DMS153 treated with DMSO at 0.1 percent for 48 hours (cell line): ENCODE results near the gene MSI2.

Experiments
- DNase-seq: peaks from one replicate; lab custom pipeline; 2025; ENCODE audit not compliant: unreplicated experiment; lab: John Stamatoyannopoulos, UW

Gene MSI2

DNA sequence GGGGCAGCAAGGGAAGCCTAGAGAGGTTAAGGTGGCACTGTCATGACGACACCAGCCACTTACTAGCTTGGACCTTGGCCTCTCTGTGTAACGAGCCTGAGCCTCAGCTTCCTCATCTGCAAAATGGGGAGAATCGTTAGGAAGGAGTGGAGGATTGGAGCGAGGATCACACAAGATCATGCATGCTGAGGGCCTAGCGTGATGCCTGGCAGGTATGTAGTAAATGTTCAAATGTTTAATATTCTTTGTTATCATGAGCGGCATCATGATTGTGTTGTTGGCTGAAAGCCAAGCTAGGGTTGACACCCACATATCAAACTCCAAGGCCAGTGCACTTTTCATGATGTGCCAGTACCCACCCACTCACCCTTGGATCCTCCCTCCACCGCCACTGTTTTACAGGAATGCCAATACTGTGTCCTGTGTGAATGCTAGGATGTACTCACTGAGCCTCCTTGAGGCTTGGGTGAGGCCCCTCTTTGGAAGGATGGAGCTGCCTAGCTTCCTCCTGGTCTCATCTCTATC, 192.5 kb downstream of the MSI2 start:
- no peak for DNase-seq

GRCh38 chr17:57451191-57451590, 194.9 kb downstream of the MSI2 start:
- no peak for DNase-seq

DNA sequence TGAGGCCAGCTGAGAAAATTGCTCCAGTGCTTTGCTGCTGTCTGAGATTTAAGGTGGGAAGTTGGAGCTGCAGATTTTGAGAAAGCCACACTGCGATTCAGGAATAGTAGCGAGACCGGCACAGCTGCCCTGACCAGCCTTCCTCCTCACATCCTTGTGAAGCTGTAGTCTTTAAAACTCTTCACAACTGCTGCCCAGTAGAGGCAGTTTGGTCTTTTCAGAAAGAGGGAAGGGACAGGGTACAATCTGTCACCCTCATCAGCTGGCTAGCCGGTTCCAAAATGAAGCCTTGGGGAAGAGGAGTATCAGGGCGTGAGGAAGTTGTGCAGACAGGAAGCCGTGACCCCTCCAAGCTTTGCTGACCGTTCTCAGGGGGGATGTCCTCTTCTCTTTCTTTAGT, 195.3 kb downstream of the MSI2 start:
- no peak for DNase-seq

DNA sequence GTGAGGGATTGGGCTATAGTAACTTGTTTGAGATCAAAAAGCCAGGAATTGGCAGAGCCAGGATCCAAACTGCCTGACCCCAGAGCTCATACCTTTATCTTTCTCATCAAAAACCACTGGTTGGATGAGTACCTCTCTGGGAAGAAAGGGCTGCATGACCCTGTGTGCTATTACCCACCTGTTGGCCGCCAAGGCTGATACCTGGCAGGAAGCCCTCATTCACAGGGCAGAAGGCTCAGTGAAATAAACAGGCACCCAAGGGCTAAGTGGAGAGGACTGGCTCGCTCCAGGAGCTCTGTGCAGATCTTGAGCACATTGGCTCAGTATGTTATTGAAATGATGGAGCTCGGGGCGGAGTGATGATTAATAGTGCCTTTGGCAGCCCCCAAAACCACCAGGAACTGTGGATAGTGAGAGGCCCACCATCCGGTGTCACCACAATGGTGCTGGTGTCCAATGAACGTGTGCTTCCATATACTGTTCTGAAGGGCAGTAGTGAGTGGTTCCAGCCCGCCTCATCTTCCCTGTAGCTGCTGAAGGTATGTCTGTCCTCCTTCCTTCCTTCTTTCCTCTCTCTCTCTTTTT, 197.6 kb downstream of the MSI2 start:
- DNase-seq: no peak

- no peak for DNase-seq
Measured at GRCh38 chr17:57454729-57455062, 198.4 kb downstream of the MSI2 start.

DNA sequence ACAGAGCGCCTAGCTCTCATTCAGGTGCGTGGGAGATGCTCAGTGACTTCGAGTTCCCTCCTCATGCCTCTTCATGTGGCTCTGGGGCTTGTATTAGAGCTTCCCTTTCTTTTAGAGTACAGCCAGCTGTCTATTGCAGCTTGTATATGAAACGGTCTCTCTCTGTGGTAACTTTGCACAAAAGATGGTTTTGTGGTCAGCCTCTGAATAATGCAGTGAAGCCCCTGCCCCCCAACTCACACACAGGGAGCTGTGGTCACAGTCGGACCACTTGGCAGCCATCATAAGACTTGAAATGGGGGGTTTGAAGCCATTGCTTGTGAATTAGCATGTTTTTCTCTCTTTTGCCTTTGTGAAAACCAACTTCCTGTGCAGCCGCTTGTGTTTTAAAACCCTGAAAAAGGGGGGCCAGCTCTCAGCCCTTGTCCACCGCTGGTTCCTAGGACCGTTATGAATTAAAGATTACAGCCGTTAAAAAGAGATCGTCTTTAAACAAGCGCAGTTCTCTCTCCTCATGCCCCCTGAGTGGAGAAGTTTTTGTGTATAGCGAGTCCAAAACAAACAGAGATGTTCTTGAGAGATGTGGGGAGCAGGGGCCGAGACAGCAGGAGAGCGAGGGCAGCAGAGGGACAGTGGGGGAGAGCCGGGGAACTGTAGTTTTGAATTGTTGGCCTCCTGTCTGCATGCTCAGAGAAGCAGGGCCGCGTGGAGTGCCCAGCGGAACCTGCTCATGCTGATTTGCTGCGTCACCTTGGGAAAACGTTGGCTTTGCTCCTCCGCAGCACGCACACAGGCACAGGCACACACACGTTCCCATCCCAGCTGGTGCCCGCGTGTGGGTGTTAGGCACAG, 199.0 kb downstream of the MSI2 start:
- DNase-seq: no peak

DNA sequence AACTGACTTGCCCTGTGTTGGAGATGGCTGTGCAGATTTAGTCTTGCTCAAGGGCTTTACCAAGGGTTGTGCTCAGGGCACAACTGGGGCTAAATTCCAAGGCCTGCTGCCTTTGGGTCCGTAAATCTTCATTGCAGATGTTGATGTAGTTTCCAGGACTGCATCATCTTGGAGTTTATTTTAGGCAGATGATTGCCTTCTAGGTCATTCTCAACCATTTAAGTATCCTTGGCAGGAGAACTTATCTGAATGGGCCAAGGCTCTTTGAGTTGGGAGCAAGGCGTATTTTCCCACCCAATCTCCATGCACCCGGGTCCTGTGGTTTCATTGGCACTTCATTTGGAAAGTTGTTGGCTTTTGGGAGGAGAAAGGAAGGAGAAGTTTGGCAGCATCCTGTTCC, 200.3 kb downstream of the MSI2 start:
- no peak for DNase-seq

DNA sequence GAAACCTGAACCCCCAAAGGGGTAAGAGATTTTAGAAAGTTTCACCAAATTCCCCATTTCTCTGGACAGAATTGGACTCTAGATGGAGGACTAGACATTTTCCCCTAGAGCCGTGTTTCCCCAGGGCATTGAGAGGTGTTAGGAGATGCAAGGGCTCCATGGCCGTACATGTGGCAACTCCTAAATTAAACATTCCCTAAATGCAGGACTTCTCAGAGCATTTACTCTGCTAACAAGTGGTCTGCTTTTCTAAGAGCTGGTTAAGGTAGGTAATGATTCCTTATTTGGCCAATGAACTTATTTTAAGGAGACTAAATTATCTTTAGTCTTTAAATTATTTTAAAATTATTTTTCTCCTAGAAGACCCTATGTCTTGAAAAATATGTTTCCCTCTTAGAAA, 200.9 kb downstream of the MSI2 start:
- no peak for DNase-seq

DNA sequence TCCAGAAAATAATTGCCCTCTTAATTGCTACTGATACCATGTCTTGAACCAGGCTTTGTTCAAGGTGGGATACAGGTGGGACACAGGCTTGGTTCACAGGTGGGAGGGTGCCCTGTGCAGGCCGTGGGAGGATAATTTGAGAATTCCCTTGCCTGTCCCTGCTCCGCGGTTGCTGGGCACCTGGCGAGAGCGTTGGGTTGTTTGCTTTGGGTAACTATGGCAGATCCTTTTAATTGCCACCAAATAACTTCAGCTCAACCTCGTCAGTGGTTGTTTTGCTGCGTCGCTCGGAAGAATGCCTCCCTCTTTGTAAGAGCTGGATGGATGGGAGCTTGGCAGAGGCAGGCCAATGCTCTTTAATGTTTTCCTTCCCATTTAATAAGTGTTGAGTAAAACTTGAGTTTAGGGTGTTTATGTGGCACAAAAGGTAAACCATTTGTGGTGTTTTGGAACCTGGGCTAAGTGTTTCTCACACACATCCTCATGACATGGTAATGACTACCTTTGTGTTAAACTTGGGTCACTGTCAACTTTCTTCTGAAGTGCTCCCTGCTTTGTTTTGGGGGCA, 202.5 kb downstream of the MSI2 start:
- peak; percentile 47 for DNase-seq

DNA sequence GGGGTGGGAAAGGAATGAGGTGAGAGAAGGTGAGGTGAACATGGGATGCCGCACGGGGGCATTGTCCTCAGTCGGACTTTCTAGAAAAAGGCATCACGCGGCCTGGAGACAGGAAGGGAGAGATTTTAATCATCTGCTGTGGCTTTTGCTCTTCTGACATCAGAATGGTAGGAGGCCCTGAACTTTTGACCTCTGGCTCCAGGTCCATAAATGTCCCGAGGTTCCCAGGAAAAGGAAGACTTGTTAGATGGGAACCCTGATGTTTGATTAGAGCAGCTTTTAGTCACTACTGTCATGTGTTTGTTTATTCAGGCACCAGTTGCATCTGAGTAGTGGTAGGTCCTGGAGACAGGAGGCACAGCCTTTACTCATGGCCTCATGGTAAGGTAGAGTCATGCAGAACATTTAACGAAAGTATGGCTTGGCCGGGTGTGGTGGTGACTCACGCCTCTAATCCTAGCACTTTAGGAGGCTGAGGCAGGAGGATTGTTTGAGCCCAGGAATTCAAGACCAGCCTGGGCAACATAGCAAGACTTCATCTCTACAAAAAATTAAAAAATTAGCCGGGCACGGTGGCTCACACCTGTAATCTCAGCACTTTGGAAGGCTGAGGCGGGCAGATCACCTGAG, 203.1 kb downstream of the MSI2 start:
- no peak for DNase-seq

DNA sequence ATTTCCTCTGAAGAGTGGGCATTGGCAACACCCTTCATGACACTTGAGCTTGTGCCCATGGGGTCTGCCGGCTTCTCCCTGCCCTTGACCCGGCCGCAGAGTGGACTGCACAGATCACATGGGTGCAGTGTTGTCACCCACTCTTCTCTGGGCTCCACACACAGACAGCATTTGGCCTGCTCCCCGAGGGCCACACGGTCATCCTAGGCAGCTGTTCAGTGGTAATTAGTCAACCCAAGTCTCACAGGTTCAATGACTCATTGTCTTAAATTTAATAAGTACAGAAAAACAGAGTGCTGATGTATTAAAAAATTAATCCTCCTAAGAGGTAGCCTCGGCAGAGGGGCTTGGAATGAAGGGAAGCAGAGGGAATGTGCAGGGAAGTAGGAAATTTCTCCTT, 204.8 kb downstream of the MSI2 start:
- DNase-seq: no peak

DNA sequence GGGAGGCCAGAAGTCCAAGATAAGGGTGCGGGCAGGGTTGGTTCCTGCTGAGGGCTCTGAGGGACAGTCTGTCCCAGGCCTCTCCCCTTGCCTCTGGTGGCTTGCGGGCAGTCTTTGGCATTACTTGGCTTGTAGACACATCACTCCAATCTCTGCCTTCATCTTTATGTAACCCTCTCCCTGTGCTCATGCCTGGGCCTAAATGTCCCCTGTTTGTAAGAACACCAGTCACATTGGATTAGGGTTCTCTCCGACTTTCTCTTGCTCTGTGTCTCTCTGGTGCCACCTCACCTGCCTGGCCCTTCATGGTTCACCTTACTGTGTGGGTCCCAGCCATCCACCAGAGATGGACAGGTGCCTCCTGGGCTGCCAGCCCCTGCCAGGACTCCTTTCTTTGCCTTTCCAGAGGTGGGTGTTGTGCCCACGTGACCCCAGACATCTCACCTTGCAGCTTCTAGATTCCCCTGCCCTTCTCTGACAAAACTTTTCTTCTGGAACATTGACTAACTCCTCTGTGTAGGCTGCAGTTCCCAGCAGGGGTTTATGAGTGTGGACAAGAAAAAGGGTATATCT, 205.8 kb downstream of the MSI2 start:
- DNase-seq: no peak

DNA sequence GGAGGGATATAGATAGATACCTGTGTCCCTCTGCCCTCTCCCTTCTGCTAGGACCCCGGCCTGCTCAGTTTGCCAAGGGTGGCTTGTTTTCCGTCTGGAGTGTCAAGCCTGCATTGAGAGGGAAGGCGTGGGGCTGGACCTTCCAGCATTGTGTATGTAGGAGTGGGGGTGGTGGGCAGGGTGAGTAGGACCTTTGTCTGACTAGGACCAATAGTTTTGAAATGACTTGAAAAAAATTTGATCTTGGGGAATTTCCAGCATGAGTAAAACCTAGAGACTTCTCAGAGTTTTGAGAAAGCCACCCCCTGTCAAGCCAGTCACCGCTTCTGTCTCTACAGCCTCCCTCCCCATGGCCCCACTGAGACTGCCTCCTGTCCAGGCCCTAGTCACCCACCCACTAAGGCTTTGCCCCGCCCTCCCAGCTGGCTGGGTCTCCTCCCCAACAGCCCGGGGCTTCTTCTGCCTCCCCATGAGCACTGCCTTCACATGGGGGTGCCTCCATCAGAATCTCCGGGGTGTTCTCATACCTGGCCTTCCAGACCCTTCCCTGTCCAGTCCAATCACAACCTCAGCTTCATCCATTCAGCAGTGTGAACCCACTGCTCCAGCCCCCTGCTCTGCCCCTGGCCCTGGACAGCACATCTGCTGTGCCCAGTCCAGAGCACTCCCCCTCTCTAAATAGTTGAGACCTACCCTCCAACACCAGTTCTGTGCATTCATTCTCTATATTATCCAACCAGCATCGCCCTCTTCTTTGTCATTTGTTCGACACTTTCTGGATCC, 207.0 kb downstream of the MSI2 start:
- no peak for DNase-seq

- DNase-seq: no peak
Measured at GRCh38 chr17:57464191-57464864, 208.0 kb downstream of the MSI2 start.

DNA sequence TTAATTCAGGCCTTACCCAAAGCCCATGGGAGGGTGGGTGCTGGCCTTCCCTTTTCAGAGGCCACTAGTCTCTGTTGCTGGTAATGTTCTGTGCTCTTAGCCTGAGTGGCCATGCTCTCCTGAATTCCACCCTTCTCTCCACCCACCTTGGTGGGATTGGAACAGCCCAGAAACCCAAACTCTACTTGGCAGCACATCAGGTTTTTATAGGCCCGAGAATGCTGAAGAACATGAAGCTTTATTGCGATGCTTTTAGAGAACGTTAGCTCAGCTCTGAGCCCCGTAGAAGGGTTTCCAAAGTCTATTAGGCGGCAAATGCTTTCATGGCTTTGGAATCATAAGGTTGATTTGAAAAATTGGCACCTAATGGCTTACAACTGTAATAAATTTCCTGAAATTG, 209.3 kb downstream of the MSI2 start:
- no peak for DNase-seq

DNA sequence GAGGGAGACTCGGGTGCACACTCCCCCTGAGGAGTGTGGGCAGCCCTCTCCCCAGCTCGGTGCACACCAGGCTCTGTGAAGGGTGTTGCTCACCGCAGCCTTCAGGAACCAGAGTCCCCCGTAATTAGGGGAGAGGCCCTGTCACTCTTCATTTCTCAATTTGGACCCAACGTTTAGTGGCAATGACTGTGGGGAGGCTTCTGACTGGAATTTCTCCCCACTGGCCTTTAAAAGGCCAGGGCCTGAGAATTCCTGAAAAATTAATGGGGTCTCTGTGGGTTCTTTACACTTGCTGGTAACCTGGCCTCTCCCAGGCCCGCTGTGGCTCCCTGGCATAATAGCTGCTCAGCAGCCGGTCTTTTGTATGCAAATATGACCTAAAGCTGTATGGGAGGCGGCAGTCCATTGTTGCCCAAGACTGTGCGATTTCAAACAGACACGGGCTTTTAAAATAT, 209.7 kb downstream of the MSI2 start:
- DNase-seq: no peak

DNA sequence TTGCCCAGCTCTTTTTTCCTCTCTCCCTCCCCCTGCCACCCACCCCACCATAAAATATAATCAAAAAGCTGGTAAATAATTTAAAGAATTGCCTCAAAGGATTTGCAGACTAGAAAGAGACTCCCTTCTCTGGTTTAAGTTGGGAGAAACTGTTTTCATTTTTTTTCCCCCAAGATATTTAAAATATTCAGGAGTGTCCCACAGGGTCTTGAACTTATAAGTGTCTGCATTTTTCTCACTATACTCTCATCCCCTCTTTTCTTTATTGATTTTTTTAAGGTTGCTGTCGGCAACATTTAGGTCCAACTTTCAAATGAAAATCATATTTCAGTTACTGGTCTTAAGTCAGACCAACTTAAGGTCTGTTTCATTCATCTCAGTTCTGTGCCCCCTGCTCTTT, 210.2 kb downstream of the MSI2 start:
- no peak for DNase-seq

DNA sequence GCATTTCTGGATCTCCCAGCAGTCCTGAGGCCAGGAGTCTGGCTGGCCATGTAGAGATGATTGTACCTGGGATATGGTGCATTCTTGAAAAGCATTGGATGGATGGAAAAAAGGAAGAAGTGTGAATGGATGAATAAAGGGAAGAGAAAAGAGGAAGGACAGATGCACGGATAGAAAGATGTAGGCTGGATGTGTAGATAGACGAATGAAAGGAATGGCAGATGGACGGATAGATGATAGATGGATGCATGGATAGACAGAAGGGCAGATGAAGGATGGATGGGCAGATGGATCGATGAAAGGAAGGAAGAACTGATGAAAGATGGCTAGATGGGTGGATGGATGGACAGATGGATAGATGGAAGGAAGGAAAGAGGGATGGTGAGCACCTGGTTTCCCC, 210.9 kb downstream of the MSI2 start:
- DNase-seq: no peak

GRCh38 chr17:57467801-57468200, 211.5 kb downstream of the MSI2 start:
- no peak for DNase-seq
